ENCODE measurements around the gene TPRG1L.

The TPRG1L gene

DNA sequence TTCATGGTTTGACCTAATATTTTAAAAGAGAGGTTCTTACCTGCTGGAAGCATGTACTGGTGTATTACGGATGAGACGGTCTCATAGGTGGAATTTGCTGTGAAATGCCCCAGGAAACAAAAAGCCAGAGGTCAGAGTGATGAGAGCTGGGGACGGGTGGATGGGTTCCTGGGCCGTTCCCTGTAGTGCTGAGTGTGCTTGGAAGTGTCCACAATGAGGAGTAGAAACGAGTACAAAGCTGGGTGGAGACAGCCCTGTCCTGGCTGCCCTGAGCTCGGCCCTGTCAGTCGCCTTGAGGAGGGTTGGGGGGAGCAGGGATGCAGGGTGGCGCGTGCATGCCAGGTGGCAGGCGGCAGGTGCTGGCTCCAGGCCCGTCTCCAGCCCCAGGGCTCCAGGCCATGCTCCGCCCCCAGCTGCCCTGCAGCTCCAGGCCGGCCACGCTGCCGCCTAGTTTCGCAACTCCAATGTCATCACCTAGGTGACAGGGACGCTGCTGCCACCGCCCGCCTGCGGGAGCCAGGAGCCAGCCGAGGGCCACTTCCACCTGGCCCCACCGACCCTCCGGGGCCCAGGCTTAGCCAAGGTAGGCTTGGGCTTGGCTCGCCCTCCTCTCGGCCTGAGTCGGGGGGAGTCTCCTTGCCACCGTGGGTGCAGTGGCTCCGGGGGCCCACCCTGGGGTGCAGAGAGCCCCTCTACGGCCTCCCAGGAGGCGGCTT, 43.9 kb downstream of the TPRG1L start:
- peak; percentile 63 to 82 for DNase-seq

GRCh38 chr1:3669421-3669821, 44.6 kb downstream of the TPRG1L start:
- DNase-seq: no peak

DNA sequence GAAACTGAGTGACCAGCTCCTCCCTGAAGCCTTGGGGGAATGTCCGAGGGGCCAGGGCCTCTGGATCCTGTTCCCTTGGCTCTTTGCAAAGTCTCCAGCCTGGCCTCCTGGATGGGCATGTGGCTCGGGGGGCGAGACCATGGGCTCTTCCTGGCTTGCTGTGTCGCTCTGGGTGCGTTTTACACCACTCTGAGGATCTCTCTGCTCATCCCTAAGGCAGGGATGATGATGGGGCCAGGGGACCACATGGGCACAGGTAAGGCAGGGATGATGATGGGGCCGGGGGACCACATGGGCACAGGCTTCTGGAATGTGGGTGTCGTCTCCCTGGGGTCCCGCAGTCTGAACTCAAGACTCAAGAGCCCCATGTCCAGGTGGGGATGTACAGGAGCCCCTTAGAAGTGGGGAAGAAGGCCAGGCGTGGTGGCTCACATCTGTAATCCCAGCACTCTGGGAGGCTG, 45.2 kb downstream of the TPRG1L start:
- DNase-seq: no peak

DNA sequence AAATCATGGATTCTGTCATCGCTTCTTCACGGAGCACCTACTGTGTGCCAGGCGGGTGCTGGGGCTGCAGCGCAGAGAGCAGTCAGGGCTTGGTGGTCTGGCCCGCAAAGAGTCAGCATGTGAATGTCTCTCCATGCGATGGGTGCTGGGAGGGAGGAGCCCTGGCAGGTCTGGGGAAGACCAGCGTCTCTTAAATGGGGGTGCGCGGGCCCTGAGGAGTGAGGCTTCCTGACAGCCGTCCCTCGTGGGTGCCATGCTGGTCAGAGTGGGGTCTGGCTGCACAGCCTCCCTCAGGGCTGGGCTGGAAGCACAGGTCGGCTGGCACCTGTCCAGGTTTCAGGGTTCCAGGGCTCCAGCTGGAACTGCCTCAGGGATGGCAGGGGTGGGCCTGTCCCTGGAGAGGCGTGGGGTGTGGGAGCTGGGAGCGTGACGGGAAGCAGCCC, 46.0 kb downstream of the TPRG1L start:
- no peak for DNase-seq

DNA sequence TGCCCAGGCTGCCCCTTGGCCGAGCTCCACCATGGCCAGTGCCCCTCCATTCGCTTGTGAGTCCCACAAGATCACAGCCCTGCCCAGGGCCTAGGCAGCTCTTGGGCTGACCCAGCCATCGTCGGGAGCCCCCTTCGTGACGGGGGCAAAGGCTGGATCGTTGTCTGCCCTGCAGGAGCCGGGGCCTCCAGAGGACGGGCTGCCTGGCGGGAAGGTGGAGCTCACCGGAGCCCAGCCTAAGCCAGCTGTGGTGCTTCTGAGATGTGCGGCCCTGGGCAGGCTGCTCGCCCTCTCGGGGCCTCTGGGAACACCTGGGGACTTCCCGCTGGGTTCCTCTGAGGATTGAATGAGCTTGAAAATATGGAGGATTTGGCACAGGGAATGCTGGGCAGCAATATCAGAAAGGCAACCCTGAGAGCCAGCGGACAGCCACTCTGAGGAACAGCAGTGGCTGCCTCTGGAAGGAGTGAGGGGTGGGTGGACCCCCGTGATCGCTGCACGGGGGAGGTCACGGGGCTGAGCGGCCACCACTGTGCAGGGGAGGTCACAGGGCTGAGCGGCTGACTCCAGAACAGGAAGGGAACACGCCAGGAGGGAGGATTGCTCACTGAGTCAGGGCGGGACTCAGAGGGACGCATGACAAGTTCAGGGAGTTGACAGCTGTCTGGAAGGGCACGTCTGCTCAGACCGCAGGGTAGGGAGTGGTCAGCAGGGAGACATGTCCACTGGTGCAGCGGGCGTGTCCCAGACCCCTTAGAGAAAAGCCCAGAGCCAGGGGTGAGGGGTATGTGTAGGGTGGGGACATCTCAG, 46.8 kb downstream of the TPRG1L start:
- DNase-seq: peak in 1 of 2 experiments; percentile 5

DNA sequence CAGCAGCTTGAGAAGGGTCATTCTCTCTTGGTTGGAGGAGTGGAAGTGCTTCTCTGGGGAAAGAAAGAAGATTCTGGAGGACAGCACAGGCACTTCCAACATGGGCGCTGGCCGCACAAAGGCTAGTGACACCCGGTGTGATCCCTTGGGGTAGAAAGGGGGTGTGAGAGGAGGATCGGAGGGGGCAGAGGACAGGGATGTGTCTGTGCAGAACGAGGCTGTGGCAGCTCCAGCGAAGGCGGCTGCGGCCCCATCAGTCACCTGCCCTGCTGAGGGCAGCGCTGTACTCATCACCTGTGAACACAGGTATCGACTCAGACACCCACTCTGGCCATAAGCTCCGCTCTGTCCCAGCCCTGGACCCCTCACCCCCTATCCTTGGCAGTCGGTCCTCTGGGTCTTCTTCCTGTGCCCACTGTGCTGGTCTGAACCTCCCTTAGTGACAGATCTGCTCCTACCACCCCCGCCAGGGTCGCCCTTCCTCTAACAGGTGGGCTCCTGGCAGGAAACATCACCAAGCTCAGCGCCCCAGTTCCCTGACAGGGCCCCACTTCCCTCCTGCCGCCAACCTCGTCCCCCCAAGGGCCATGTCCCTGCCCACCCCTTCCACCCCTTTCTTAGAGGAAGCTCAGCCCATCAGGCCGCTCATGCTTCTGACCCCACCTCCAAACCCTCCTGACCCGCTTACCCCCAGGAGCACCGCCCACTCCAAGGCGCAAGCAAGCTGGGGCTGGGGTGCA, 47.6 kb downstream of the TPRG1L start:
- no peak for DNase-seq

DNA sequence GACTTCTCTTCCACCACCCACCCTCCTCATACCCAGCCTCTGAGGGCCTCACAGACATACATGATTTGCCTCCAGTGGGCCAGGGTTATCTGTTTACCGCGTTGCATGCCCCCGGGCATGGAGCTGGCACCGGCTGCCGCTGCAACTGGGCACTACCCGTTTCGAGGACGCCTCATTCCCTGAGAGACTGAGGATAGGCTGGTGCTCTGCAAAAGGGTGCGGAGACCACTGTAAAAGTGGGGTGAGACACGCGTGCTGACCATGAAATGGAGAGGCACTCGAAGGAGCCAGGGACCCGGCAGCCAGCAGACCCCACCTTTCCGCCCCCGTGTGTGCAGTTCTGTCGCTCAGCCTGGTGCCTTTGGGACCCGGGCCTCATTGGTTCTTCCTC, 48.2 kb downstream of the TPRG1L start:
- no peak for DNase-seq

DNA sequence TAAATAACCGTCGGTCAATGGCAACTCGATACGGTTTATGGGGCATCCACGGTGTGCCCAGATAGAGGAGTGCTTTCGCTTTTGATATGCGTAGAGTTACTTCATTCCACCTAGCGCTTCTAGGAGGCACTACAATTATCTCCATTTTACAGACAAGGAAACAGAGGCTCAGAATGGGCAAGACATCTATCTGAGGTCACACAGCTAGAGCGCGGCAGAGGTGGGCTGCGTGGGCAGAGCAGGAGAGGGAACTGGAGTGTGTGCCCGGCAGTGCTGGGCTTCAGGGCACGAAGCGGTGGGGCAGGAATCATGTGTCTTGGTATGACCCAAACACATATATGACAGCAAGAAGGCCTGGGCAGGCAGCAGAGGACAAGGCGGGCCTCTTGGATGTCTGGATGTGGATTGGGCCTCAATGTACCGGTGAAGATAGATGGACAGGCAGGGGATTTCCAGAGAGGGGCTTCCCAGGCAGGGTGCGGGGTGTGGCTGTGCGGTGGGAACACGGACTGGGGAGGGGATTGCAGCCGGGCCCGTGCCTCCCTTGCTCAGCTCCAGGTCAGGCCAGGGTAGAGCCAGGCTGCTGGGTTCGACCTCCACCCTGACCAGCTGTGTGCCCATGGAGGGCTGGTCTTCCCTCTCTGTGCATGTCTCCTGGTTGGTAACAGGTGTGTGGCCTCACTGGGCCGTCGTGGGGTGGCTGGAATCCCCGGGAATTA, 48.7 kb downstream of the TPRG1L start:
- no peak for DNase-seq

- DNase-seq: no peak
Observed at GRCh38 chr1:3674100-3675094, 49.6 kb downstream of the TPRG1L start.

- no peak for DNase-seq
Observed at GRCh38 chr1:3675436-3675835, 50.6 kb downstream of the TPRG1L start.

DNA sequence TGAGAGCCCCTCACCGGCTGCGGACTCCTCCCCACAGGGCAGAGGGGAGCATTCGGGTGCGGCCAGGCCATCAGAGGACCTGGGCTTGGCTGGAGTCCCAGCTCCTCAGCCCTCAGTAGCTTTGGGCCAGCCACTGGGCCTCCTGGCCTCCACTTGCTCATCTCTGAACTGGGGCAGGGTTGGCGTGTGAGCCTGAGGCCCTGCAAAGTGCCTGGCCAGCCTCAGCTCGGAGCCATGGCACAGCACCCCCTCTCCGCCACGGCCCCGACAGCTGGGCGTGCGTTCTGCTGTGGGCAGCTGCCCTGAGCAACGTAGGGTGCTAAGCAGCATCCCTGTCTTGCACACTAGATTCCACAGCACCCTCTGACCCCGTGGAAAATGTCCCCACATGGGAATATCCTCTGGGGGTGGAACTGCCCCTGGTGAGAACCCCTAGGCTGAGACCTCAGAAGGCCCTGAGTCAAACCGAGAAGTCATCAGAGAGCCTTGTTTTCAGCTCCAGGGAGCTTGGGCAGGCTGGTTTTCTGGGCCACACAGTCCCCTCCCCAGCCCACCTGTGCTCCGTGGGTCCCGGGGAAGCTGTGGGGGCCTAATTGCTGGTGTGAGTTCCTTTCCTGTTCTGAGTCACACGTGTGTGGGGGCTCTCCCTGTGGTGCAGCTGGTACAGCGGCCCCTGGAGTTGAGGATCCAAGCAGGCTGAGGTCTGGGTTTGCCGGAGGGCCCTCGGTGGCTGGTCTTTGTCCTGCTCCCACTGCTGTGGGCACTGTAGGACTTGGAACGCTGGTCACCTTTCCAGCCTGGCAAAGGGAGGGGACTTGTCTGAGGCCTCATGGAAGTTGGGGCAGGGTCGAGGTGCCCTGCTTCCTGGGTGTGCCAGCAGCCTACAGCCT, 52.0 kb downstream of the TPRG1L start:
- no peak for DNase-seq

- no peak for DNase-seq
Observed at GRCh38 chr1:3677484-3677883, 52.7 kb downstream of the TPRG1L start.

DNA sequence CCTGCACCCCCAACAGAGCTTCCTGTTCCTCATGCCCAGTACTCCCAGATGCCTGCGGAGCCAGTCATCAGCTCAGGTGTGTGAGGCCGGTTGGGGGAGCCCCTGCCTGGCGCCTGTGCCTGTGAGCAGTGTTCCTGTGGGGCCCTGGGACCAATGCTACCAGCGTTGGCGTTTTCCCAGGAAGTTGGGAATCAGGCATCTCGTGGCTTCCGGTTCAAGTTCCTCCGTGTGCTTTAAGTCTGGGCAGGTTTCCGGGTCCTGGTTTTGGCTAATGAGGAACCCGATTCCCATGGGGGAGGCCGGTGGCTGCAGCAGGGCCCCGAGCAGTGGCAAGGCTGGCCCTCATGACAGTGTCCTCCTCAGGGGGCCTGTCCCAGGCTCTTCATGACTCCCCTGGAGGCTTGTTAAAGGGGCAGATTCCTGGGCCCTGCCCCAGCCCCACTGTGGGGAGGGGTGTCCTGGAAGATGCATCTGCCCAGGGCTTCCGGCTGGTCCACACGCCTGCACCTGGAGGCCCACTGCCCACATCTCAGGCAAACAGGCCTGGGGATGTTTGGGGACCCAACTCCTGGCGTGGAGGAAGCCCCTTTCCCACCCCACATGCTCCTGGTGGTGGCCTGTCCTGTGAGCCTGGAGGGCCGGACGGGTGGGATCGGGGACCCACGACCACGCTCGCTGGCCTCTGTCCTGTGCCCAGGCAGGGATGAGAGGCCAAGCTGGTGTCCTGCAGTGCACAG, 53.7 kb downstream of the TPRG1L start:
- DNase-seq: peak in 1 of 2 experiments; percentile 39

- DNase-seq: no peak
Observed at GRCh38 chr1:3679098-3679555, 54.3 kb downstream of the TPRG1L start.

Measured in NCI-H2081 (cell line).